Kidney (tissue), 14 donors: ENCODE data around the gene AANAT. TPM values are rescaled to one million over a fixed set of nuclear protein-coding genes. Genes with fewer than 3 reads are reported as not detected.
A peak's percentile ranks its signal among the peaks of the same experiment; 100 is the strongest.

Experiments
- DNase-seq, 5 donors: peaks; one replicate each; pipeline ENCODE4 v3.0.0-alpha.2; 2013 to 2020
- FAIRE-seq: peaks from 2 replicates; lab custom pipeline; 2012; peaks lifted over from hg19 to GRCh38; lab: Jason Lieb, UNC
- H3K27ac ChIP-seq, 2 donors: one replicate each; pipeline ENCODE4 v1.7.0; 2013; ENCODE audit warnings: low read depth in 2 of 2, low read length in 2 of 2, inconsistent platforms in 1 of 2
- H3K27me3 ChIP-seq: one replicate; pipeline ENCODE4 v1.7.1; 2013; ENCODE audit warnings: low read length, inconsistent platforms; ENCODE audit not compliant: control insufficient read depth, insufficient read depth
- H3K36me3 ChIP-seq, 3 donors: one replicate each; pipeline versions ENCODE4 v1.7.0 to v1.7.1; 2013; ENCODE audit warnings: low read length in 3 of 3, control low read depth in 1 of 3, inconsistent platforms in 1 of 3; ENCODE audit not compliant: insufficient read depth in 3 of 3, control insufficient read depth in 2 of 3
- H3K4me1 ChIP-seq, 3 donors: one replicate each; pipeline versions ENCODE4 v1.7.0 to v1.7.1; 2013; ENCODE audit warnings: low read length in 3 of 3, inconsistent platforms in 1 of 3, low read depth in 1 of 3; ENCODE audit not compliant: control insufficient read depth in 2 of 3, insufficient read depth in 2 of 3
- H3K4me3 ChIP-seq, 3 donors: one replicate each; pipeline versions ENCODE4 v1.7.0 to v1.8.1; 2013; ENCODE audit warnings: low read length in 3 of 3, control low read depth in 1 of 3, inconsistent platforms in 1 of 3
- H3K9ac ChIP-seq, 3 donors: one replicate each; pipeline versions ENCODE4 v1.7.0 to v1.7.1; 2013; ENCODE audit warnings: low read length in 3 of 3, control low read depth in 1 of 3, inconsistent platforms in 1 of 3
- H3K9me3 ChIP-seq, 3 donors: one replicate each; pipeline versions ENCODE4 v1.7.0 to v1.7.1; 2013; ENCODE audit warnings: low read length in 3 of 3, control low read depth in 1 of 3, inconsistent platforms in 1 of 3; ENCODE audit not compliant: control insufficient read depth in 2 of 3, insufficient read depth in 1 of 3
- CTCF ChIP-seq: IDR thresholded peaks from 3 replicates; pipeline ENCODE4 v1.5.1; 2012; ENCODE audit warnings: mild to moderate bottlenecking, moderate library complexity, borderline replicate concordance; ENCODE audit not compliant: insufficient read depth; ENCODE audit errors: extremely low read depth
- intact Hi-C: fragments of 100-400 bp; cut with DNase I; formaldehyde crosslinking; loops from one replicate; pipeline ENCODE4 v1.11.1; 2022
- polyA plus RNA-seq: library from polyadenylated mRNA; stranded (reverse); fragments of 350-450 nt; fragmentation: Illumina TruSeq; extraction: RNeasy Lipid Tissue Mini Kit (QIAGEN cat#74804); gene quantifications from one replicate; pipeline ENCODE4 v1.2.3, GENCODE V29; 2014; ENCODE audit warnings: low read depth, low replicate concordance; ENCODE audit not compliant: insufficient read depth
- total RNA-seq: library from RNA; stranded (reverse); fragmentation: NEBNext Ultra II Directional; extraction: Animal tissue kit (Norgen Biotek cat#: 25700); gene quantifications from one replicate; pipeline ENCODE4 v1.2.1, GENCODE V29; 2021
- donor health status: control.
- donor health status: control.
- donor health status: control.
- donor health status: control.
- donor health status: control.
- donor health status: DM: yes; HTN: yes; CAD: no.
- donor health status: Normal renal cell carcinoma (clear cell type).

AANAT gene
- total and polyA plus RNA-seq, 2 donors from 2014 or later: not detected

- peak in 1 of 5 donors; percentile 34 for DNase-seq
- Histone ChIP-seq H3K27ac (peak overlapping the region; percentile 45 to 66), H3K4me3 (peak overlapping the region in 1 of 3 donors; percentile 7), H3K36me3 (no peaks in the 10 kb centered on the region), H3K27me3 (no peaks in the 10 kb centered on the region), H3K9ac (peak overlapping the region in 1 of 3 donors; percentile 4), H3K4me1 (peaks cover 0 to 8% (median 5%) of the 10 kb centered on the region in 3 donors), H3K9me3 (no peaks in the 10 kb centered on the region)
- intact Hi-C loops: no loop called here
- no peak for TF ChIP-seq CTCF
- no peak for FAIRE-seq
Measured at GRCh38 chr17:76427501-76428231, 39.7 kb upstream of the AANAT start.

DNA sequence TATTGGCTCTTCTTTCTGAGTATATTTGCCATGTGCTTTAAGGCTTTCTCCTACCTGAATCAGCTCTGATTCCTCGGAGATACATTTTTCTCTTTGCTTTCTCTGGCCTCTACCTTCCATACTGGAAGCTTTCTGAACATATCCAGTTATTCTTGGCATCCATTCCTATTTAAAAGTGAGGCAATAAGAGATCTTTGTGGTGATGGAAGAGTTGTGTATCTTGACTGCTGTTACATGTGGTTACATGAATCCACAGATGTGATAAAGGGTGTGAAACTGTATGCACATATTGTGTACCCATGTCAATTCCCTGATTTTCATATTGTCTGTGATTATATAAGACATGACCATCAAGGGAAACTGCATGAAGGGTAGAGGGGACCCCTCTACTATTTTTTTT lies 38.9 kb upstream of the AANAT start:
- Histone ChIP-seq H3K9ac (no peak overlapping the region), H3K9me3 (no peaks in the 10 kb centered on the region), H3K4me3 (no peak overlapping the region), H3K27me3 (no peaks in the 10 kb centered on the region), H3K4me1 (peaks cover 0 to 8% (median 5%) of the 10 kb centered on the region in 3 donors), H3K36me3 (no peaks in the 10 kb centered on the region), H3K27ac (peak overlapping the region in 1 of 2 donors; percentile 66)
- intact Hi-C loops: no loop called here
- DNase-seq (no peak), FAIRE-seq (no peak)
- no peak for TF ChIP-seq CTCF

DNA sequence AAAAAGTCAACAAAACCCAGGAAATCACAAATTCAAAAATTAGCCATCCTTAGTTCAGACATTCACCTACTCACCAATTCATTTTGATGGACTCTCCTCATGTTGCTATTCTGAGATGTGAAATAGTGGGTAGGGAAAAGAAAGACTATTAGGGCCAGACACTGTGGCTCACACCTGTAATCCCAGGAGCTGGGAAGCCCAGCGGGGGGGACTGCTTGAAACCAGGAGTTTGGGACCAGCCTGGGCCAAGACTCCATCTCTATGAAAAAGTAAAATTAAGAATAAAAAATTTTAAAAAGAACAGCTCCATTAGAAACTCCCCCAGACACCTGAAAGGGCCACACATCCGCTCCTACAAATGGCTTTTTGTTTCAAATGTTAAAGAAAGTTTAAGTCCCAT lies 35.9 kb upstream of the AANAT start:
- DNase-seq (no peak), FAIRE-seq (no peak)
- intact Hi-C loops: no loop called here
- Histone ChIP-seq H3K27me3 (no peaks in the 10 kb centered on the region), H3K9ac (no peak overlapping the region), H3K4me3 (no peak overlapping the region), H3K36me3 (peaks cover 0 to 3% (median 0%) of the 10 kb centered on the region in 3 donors), H3K4me1 (peaks cover 0 to 8% (median 5%) of the 10 kb centered on the region in 3 donors), H3K27ac (no peak overlapping the region), H3K9me3 (no peaks in the 10 kb centered on the region)
- TF ChIP-seq CTCF: no peak

- Histone ChIP-seq H3K36me3 (peaks cover 0 to 3% (median 0%) of the 10 kb centered on the region in 3 donors), H3K4me3 (no peak overlapping the region), H3K9me3 (no peaks in the 10 kb centered on the region), H3K27me3 (no peaks in the 10 kb centered on the region), H3K9ac (no peak overlapping the region), H3K27ac (no peak overlapping the region), H3K4me1 (peaks cover 0 to 7% (median 5%) of the 10 kb centered on the region in 3 donors)
- intact Hi-C loops: no loop called here
- no peak for TF ChIP-seq CTCF
- FAIRE-seq: no peak
- DNase-seq: no peak
Measured at GRCh38 chr17:76432004-76432403, 35.4 kb upstream of the AANAT start.
